Rectal smooth muscle tissue (tissue), 1 donor: ENCODE results near the gene POLR1A.

Experiments
- H3K27ac ChIP-seq: one replicate; pipeline ENCODE4 v1.7.0; 2013; ENCODE audit warnings: low read depth, low read length, inconsistent platforms
- H3K27me3 ChIP-seq: one replicate; pipeline ENCODE4 v1.7.0; 2013; ENCODE audit warnings: low read length; ENCODE audit not compliant: control insufficient read depth, insufficient read depth
- H3K36me3 ChIP-seq: one replicate; pipeline ENCODE4 v1.7.0; 2013; ENCODE audit warnings: low read length; ENCODE audit not compliant: control insufficient read depth, insufficient read depth
- H3K4me1 ChIP-seq: one replicate; pipeline ENCODE4 v1.7.0; 2013; ENCODE audit warnings: low read length; ENCODE audit not compliant: control insufficient read depth, insufficient read depth
- H3K4me3 ChIP-seq: one replicate; pipeline ENCODE4 v1.7.0; 2013; ENCODE audit warnings: low read length
- H3K9ac ChIP-seq: one replicate; pipeline ENCODE4 v1.7.0; 2013; ENCODE audit warnings: low read length

The POLR1A gene

GRCh38 chr2:86105252-86105968, at the start of gene POLR1A:
TSS of gene POLR1A (minus strand) at chr2:86105886. CDS start at chr2:86105776, 110 bp downstream.
- H3K36me3 ChIP-seq, result peaks cover 3% of the 10 kb centered on the region
- peak within 1 kb of the TSS; percentile 88 for H3K27ac ChIP-seq
- no peaks in the 10 kb centered on the region for H3K27me3 ChIP-seq
- peak within 1 kb of the TSS; percentile 88 for H3K9ac ChIP-seq
- peaks cover 20% of the 10 kb centered on the region for H3K4me1 ChIP-seq
- peak within 1 kb of the TSS; percentile 99 for H3K4me3 ChIP-seq

GRCh38 chr2:86150502-86150901, 44.8 kb upstream of the POLR1A start:
- Histone ChIP-seq H3K4me3 (no peak overlapping the region), H3K9ac (no peak overlapping the region), H3K27me3 (no peaks in the 10 kb centered on the region), H3K27ac (no peak overlapping the region), H3K36me3 (peaks cover 36% of the 10 kb centered on the region), H3K4me1 (no peaks in the 10 kb centered on the region)

- H3K27ac ChIP-seq, result no peak overlapping the region
- no peaks in the 10 kb centered on the region for H3K4me1 ChIP-seq
- H3K36me3 ChIP-seq, result peaks cover 37% of the 10 kb centered on the region
- H3K4me3 ChIP-seq, result no peak overlapping the region
- H3K9ac ChIP-seq, result no peak overlapping the region
- no peaks in the 10 kb centered on the region for H3K27me3 ChIP-seq
Observed at GRCh38 chr2:86147793-86148192, 42.1 kb upstream of the POLR1A start.

- Histone ChIP-seq H3K36me3 (peaks cover 32% of the 10 kb centered on the region), H3K9ac (no peak overlapping the region), H3K27ac (no peak overlapping the region), H3K4me1 (no peaks in the 10 kb centered on the region), H3K4me3 (no peak overlapping the region), H3K27me3 (no peaks in the 10 kb centered on the region)
Observed at GRCh38 chr2:86143926-86144685, 38.4 kb upstream of the POLR1A start.

GRCh38 chr2:86143307-86143706, 37.6 kb upstream of the POLR1A start:
- Histone ChIP-seq H3K9ac (no peak overlapping the region), H3K36me3 (peaks cover 34% of the 10 kb centered on the region), H3K27me3 (no peaks in the 10 kb centered on the region), H3K4me3 (no peak overlapping the region), H3K4me1 (no peaks in the 10 kb centered on the region), H3K27ac (no peak overlapping the region)

GRCh38 chr2:86142436-86143257, 37.0 kb upstream of the POLR1A start:
- Histone ChIP-seq H3K36me3 (peaks cover 36% of the 10 kb centered on the region), H3K4me1 (no peaks in the 10 kb centered on the region), H3K9ac (no peak overlapping the region)

GRCh38 chr2:86140969-86141392, 35.3 kb upstream of the POLR1A start:
- Histone ChIP-seq H3K27ac (no peak overlapping the region), H3K9ac (no peak overlapping the region), H3K4me3 (no peak overlapping the region), H3K4me1 (no peaks in the 10 kb centered on the region), H3K36me3 (peaks cover 48% of the 10 kb centered on the region), H3K27me3 (no peaks in the 10 kb centered on the region)

More at GRCh38 chr2:86142436-86143257, 37.0 kb upstream of the POLR1A start:
- H3K27ac ChIP-seq, result no peak overlapping the region
- H3K27me3 ChIP-seq, result no peaks in the 10 kb centered on the region
- H3K4me3 ChIP-seq, result no peak overlapping the region

- Histone ChIP-seq H3K27ac (no peak overlapping the region), H3K4me3 (no peak overlapping the region), H3K36me3 (peaks cover 57% of the 10 kb centered on the region), H3K9ac (no peak overlapping the region), H3K4me1 (no peaks in the 10 kb centered on the region), H3K27me3 (no peaks in the 10 kb centered on the region)
Observed at GRCh38 chr2:86139981-86140380, 34.3 kb upstream of the POLR1A start.

- H3K4me1 ChIP-seq, result no peaks in the 10 kb centered on the region
- peaks cover 62% of the 10 kb centered on the region for H3K36me3 ChIP-seq
- H3K27ac ChIP-seq, result no peak overlapping the region
- no peaks in the 10 kb centered on the region for H3K27me3 ChIP-seq
- no peak overlapping the region for H3K9ac ChIP-seq
- no peak overlapping the region for H3K4me3 ChIP-seq
Observed at GRCh38 chr2:86138736-86139625, 33.3 kb upstream of the POLR1A start.

- Histone ChIP-seq H3K4me3 (no peak overlapping the region), H3K9ac (no peak overlapping the region), H3K4me1 (no peaks in the 10 kb centered on the region), H3K27ac (no peak overlapping the region), H3K36me3 (peaks cover 76% of the 10 kb centered on the region), H3K27me3 (no peaks in the 10 kb centered on the region)
Observed at GRCh38 chr2:86136141-86136540, 30.5 kb upstream of the POLR1A start.

GRCh38 chr2:86135653-86136052, 30.0 kb upstream of the POLR1A start:
- no peaks in the 10 kb centered on the region for H3K27me3 ChIP-seq
- no peaks in the 10 kb centered on the region for H3K4me1 ChIP-seq
- no peak overlapping the region for H3K27ac ChIP-seq
- H3K9ac ChIP-seq, result no peak overlapping the region
- peaks cover 74% of the 10 kb centered on the region for H3K36me3 ChIP-seq
- H3K4me3 ChIP-seq, result no peak overlapping the region
